GM21381 (cell line): Measurements from ENCODE around the gene NUP85.
A peak's percentile ranks its signal among the peaks of the same experiment; 100 is the strongest.
"Not testable (repeated sequence)": the region's sequence is repeated elsewhere in the genome, so short reads cannot be mapped to it uniquely, and the experiment has no call there.

ENCODE experiments used
- ATAC-seq: cut with Tn5 transposase; IDR thresholded peaks from one replicate; pipeline ENCODE4 v1.9.1; 2021; ENCODE audit warnings: mild to moderate bottlenecking, moderate library complexity; ENCODE audit not compliant: unreplicated experiment

Gene NUP85

DNA sequence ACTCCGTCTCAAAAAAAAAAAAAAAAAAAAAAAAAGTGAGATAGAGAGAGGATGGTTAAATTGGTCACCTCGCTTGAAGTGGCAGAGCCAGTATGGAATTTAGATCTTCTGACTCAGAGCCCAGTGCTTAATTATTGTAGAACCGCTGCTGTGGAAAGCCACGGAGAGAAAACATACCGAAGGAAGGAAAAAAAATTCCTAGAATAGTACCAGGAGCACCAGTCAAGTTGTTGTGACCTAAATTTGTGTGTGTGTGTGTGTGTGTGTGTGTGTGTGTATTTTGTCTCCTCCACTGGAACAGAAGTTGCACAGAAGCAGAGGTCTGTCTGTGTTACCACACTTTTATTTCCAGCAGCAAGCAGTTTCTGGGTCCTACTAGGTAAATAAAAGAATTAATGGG lies 10.6 kb upstream of the NUP85 start:
- ATAC-seq = no peak

DNA sequence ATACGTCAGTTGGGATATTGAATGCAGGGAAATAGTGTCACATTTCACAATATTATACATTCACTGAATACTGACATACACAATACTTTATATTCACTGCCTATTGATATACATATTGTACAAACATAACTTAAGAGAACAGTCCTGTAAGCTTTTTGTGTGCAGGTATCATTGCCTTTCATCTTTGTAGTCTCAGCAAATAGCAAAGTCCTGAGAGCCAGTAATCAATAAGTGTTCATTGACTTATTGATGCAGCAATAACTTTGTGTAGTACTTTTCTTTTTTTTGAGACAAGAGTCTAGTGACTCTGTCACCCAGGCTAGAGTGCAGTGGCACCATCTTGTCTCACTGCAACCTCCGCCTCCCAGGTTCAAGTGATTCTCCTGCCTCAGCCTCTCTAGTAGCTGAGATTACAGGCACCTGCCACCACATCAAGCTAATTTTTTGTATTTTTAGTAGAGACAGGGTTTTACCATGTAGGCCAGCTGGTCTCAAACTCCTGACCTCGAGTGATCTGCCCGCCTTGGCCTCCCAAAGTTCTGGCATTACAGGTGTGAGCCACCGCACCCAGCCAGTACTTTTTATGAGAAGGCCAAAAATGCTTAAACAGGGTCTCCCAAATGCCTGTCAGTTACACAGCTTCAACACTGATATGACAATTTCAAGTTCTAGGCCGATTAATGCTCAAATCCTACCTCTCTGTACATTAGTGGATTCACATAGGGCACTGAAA lies 5.4 kb upstream of the NUP85 start:
- ATAC-seq = no peak

DNA sequence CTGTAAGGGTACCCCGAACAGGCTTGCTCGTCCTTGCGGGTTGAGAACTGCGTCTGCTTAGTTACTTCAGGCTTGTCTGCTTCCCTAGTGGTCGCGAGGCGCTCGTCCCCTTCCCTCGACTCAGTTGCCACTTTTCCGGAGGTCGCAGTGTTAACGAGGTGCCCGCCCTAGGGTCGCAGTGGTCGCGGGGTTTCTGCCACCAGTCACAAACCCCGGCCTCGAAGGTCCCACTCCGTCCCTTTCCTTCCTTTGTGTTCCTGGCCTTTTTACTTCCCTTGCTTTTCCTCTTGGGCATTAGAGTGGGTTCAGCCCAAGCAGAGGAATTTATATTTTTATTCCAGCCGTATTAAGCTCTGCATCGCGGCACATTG lies 299 bp downstream of the NUP85 start:
- peak; percentile 10 for ATAC-seq

DNA sequence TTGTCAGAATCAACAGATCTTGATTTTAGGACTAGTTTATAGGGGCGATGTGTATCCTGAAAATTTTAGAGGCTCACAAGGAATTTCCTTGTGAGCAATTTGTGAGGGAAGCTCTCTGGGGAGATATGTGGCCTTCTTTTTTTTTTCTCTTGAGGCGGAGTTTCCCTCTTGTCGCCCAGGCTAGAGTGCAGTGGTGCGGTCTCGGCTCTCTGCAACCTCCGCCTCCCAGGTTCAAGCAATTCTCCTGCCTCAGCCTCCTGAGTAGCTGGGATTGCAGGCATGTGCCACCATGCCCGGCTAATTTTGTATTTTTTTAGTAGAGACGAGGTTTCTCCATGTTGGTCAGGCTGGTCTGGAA lies 1.6 kb downstream of the NUP85 start:
- not testable (repeated sequence) for ATAC-seq

DNA sequence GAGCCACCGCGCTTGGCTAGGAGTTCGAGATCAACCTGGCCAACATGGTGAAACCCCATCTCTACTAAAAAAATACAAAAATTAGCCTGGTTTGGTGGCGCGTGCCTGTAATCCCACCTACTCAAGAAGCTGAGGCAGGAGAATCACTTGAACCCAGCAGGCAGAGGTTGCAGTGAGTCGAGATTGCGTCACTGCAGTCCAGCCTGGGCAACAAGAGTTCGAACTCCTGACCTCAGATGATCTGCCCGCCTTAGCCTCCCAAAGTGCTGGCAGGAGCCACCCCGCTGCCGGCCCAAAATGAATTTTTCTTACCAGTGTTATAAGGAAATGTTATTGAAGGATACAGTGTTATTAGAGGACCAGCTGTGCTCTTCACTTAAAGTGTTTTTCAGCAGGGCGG lies 2.3 kb downstream of the NUP85 start:
- ATAC-seq = no peak

DNA sequence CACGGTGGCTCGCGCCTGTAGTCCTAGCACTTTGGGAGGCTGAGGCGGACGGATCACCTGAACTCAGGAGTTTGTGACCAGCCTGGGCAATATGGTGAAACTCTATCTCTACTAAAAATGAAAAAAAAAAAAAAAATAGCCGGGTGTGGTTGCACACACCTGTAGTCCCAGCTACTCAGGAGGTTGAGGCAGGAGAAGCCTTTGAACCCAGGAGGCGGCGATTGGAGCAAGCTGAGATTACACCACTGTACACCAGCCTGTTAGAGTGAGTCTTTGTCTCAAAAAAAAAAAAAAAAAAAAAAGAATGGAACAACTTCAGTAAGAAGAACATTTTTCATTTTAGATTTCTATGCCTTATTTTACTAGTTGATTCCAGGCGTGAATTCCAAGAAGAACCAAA lies 2.7 kb downstream of the NUP85 start:
- no peak for ATAC-seq

DNA sequence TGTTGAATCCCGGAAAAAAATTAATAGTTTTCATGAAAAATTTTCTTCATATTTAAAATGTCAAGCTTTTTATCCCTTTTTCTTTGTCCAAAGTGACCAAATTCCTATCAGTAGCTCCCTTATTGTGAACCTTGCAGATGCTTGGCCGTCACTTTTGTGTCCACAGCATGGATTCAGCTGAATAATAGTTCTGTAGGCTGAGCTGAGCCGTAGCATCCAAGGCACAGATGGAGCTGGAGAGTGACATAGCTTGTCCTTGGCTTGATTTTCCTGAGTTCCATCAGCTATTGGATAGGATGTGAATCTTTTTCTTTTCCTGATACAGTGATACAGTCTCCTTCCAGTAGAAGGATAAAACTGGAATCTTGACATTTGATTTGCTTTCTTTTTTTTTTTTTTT lies 3.6 kb downstream of the NUP85 start:
- ATAC-seq = no peak

DNA sequence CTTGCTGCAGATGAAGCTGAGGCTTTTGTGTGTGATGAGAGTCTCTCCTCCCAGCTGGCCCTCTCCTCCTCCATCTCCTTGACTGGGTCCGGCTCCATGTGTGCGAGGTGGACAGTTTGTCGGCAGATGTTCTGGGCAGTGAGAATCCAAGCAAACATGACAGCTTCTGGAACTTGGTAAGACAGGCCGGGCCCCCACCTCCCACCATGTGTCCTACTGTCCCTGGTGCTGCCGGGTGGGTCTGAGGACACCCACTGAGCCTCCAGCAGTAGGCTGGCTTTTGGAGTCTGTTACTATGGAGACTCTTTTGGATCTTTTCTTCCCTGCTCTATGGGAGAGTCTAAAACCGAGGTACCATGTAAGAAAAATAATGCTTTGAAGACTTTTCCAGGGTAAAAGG lies 12.7 kb downstream of the NUP85 start:
- ATAC-seq = no peak

DNA sequence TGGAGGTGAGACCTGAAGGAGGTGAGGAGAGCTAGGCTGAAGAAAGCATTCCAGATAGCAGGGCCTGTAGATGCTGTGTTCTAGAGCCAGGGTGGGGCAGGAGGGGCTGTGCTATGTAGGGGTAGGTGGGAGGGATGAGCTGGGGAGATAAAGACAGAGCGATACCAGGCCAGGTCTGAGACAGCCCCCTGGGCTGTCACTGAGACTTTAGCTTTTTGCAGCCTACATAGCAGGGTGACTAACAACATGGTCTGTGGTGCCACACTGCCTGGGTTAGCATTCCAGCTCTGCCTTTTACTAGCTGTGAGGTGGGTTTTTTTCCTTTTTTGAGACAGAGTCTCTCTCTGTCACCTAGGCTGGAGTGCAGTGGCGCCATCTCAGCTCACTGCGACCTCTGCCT lies 14.3 kb downstream of the NUP85 start:
- ATAC-seq = no peak

DNA sequence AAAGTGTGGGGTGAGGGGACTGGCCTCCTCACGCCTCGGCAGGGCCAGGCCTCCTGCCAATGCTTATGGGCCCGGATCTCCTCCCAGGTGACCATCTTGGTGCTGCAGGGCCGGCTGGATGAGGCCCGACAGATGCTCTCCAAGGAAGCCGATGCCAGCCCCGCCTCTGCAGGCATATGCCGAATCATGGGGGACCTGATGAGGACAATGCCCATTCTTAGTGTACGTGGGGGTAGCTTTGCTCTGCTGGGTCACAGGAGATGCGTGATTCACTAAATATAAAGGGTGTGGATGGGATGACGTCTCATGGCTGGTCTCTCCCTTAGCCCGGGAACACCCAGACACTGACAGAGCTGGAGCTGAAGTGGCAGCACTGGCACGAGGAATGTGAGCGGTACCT lies 19.5 kb downstream of the NUP85 start:
- ATAC-seq = no peak

DNA sequence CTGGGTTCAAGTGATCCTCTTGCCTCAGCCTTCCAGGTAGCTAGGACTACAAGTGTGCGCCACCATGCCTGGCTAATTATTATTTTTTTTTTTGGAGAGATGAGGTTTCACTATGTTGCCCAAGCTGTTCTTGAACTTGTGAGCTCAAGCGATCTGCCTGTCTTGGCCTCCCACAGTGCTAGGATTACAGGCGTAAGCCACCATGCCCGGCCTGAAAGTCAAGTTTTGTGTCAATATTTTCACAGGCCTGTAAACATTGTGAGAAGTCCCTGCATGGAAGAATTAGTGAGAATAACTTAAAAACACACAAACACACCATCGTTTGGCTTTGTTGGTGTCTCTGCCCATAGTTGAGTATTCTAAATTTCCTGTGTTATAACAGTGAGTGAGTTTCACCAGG lies 22.2 kb downstream of the NUP85 start:
- no peak for ATAC-seq

DNA sequence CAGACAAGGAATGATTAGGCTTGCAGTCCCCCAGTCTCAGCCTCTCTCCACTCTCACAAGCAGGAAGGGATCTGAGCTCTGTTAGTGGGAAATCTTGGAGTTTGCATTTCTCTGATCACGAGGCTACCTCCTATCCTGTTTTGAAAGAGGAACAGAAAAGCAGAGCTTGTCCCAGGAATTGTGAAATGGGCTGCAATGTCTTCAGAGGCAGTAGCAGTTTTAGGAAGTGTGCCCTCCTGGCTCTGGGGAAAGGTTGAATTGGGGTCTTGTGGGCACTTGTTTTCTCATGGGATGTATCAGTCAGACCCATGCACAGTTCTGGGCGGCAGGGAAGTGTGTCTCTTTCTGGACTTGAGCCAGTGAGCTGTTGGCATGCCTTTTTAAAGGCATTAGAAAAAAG lies 22.8 kb downstream of the NUP85 start:
- no peak for ATAC-seq

DNA sequence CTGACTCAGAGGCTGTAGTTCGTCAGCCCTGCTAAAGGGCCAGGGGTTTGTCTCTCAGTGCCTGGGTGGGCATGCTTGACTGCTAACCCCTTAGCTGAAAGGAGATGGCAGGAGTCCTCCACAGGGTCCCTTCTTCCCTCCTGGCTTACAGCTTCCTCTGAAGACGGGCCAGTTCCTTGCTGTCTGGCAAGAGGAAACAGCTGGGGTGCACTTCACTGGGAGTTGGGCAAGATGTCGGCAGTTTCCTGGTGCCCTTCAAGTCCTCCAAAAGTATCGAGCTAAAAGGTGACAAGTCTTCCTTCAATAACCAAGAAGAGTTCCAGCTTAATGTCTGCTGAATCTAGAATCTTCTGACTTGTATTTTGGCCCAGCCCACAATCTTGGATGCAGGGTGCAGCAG lies 23.4 kb downstream of the NUP85 start:
- ATAC-seq = no peak

DNA sequence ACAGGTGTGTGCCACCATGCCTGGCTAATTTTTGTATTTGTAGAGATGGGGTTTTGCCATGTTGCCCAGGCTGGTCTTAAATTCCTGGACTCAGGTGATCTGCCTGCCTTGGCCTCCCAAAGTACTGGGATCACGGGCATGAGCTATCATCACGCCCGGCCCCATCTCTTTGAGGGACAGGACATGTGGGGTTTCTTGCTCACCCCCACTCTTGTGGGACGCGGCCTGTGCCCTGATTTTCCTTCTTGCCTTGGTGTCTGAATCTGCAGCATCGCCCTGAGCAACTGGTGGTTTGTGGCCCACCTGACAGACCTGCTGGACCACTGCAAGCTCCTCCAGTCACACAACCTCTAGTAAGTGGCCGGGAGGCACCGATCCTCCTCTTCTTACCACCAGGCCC lies 25.6 kb downstream of the NUP85 start:
- no peak for ATAC-seq

DNA sequence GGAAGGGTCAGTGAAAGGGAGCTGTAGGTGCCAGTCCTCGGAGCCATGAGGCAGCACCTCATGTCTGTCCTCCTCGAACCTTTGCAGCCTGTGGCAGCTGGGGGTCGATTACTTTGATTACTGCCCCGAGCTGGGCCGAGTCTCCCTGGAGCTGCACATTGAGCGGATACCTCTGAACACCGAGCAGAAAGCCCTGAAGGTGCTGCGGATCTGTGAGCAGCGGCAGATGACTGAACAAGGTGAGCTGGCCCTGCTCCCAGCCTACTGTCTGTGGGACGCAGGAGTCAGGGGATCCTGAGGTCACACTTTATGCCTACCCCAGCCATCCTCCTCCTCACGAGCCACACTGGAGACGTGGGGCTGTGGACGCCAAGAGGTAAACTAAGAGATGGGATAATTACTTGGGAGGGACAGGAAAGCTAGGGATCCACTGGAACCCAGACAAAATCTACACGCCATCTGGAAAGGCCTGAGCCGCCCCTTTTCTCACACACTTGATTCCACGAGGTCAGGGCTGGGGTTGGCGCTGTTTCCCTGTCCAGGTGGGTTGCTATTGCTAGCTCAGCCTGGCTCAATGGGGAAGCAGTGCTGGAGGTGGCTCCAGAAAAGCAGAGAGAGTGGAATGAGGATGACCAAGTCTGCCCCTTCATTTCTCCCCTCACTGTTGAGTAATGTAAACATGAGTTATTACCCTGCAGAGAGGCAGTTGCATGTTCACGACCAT lies 26.4 kb downstream of the NUP85 start:
- no peak for ATAC-seq

DNA sequence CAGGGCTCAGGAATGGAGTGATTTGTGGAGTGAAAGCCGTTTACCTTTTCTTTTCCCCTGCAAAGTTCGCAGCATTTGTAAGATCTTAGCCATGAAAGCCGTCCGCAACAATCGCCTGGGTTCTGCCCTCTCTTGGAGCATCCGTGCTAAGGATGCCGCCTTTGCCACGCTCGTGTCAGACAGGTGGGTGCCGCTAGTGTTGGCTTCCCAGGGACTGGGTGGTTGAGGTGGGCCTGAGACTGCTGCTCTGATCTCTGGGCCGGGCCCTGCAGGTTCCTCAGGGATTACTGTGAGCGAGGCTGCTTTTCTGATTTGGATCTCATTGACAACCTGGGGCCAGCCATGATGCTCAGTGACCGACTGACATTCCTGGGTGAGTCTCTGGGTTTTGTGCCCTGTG lies 27.3 kb downstream of the NUP85 start:
- ATAC-seq = no peak

DNA sequence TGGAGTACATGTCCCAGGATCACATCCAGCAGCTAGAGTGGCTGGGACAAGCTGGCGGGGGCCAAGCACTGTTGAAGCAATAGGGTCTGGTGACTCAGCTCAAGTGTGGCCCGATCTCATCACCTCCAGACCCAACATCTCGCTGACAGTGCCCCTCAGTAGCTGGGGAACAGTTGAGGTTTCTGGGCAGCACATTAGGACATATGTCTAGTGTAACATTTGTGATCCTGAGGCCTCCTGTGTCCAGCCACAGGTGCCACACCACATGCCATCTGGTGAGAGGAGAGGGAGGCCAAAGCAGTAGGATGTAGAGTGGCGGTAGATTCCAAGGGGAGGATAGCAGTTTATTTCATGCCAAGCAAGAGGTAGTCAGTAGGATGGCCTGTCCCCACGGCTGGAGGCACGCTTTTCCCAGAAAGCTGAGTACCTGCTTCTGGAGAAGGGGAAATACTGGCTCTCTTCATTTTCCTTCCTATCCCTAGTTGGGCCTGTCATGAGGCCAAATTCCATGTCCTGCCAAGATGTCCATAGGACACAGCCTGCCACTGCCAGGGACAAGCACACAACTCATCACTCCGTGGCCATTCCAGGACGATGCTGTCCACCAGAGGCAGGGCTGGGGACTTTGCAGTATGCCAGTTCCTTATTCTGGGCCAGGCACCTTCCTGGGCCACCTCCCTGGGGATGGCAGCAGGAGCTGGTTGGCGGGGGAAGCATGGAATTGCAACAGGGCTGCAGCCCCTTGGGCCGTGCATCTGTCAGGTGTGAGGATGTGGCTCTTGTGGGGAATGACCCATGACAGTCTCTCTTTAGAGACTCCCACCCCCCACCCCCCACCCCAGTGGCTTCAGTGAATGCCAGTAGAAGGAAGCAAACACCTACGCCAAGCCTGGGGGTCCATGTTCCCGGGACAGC lies 31.9 kb downstream of the NUP85 start:
- no peak for ATAC-seq

DNA sequence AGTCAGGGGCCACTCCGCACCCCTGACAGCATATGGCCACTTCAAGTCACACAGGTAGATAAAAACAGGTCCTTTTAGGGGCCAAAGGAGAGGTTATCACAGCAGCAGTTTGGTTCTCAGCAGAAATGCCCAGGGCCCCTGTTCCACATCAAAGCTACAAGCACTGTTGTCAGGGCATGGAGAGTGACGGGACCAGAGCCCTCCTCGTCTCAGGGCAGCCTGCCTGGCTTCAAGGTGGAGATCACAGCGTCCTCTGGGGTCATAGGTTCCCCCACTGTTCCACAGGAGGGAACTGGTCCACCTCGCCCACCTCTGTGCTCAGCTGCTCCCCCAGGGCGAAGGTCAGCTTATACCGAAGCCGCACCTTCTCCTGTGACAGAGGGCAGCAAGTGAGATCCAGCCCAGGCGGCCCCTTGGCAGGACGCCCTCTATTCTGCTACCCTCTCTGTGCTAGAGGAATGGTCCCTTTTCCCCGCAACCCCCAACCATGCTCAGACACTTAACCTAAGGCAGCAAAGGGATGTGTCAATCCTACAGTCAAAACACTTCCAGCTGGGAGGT lies 32.6 kb downstream of the NUP85 start:
- no peak for ATAC-seq

DNA sequence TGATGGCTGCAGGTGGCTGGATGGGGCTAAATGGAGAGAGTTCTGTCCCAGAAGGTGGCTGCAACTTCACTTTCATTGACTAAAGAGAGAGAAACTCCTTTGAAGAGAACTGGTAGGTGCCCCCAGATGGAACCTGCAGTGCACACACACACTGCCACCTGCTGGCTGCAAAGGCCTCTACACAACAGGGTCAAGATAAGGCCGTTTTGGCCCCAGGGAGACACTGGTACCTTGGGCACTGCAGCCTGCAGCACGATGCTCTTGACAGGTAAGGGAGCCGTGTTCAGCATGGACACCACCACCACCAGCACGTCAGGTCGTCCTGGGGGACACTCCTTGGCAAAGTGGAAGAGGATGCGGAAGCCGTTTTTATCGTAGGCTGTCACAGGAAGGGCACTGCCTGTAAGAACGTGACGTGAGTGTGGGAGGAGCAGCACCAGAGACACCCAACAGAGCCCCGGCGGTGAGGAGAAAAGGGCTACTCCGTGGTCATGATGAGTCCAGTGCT lies 33.3 kb downstream of the NUP85 start:
- ATAC-seq = no peak

DNA sequence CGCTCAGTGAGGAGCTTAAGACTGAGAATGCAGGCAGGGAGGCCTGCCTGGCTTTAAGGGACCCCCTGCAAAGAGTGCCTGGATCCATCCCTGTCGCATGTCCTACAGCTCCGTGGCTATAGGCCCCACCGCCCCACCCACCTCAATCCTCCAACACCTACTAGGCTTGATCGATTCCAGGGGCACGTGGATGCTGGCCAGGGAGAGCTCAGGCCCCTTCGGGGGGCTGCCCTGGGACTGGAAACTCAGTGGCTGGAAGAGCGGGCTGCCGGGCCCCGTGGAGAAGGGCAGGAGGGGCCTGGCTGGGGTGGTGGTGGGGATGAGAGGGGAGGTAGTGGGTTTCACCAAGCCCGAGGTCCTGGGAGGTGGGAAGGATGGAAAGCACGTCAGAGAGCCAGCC lies 33.7 kb downstream of the NUP85 start:
- ATAC-seq = no peak

DNA sequence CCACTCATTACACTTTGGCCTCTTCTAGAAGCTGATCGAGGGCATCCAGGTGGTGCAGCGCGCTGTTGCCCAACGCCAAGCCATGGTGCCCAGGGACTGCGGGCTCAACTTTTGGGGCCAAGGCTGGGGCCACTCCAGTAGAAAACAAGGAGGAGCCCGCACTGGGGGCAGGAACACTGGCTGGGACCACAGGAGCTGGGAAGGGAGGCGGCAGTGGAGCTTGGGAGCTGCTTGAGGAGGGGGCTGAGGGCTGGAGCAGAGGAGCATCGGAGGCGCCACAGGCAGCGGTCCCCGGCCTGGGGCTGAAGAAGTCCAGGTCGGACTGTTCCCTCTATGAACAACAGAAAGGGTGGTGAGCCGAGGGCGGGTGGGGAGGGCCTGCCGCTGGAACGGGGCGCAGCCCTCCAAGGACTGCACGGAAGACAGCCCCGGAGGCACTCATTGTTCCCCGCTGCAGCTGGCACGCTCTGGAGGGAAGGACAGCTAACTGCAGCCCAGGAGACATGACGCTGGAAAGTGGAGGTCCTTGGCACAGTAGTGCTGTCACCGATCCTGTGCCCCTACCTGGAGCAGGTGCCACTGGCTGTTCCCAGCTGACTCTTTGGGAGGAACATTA lies 34.4 kb downstream of the NUP85 start:
- ATAC-seq = no peak
